ENCODE data around the gene HOXC5. TPM values are rescaled to one million over a fixed set of nuclear protein-coding genes. Genes with fewer than 3 reads are reported as not detected.

Gene HOXC5
- total RNA-seq, 4 donors from 2014 or later, result 0.27 TPM; not detected in 3

DNA sequence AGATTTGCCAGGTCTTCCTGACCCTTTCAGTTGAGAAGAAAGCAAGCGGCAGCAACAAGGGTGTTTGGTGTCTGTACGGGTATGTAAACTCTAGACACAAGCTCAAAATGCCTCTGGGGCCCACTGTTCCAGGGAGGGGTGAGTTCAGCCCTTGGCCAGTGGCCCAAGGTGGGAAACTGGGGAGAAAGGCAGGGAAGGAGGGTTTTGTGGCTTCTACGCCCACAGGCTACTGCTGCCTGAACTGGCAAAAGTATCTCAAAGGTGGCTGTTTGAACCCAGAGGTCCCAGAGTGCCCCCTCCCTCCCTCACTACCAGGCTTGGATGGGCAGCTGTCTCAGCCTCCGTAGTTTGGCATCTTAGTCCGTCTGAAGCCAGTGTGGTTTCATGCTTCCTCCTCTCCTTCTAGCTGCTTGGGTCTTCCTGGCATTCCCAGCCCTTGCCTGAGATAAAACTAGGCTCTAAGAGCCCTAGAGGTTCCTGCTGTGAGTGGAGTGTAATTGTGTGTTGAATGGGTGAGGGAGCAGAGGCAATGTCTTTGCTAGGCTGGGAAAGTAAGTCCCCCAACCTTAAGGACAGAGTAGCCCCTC lies 5.5 kb downstream of the HOXC5 start:
- Histone ChIP-seq H3K36me3 (no peaks in the 10 kb centered on the region), H3K4me3 (replicated peaks in 1 of 3) (no peak overlapping the region), H3K4me1 (peaks cover 0 to 25% of the 10 kb centered on the region in 2 donors), H3K9me3 (no peaks in the 10 kb centered on the region), H3K27ac (no peak overlapping the region), H3K27me3 (peaks cover 21% of the 10 kb centered on the region)
- no peak for DNase-seq
- TF ChIP-seq, protein P1, sequence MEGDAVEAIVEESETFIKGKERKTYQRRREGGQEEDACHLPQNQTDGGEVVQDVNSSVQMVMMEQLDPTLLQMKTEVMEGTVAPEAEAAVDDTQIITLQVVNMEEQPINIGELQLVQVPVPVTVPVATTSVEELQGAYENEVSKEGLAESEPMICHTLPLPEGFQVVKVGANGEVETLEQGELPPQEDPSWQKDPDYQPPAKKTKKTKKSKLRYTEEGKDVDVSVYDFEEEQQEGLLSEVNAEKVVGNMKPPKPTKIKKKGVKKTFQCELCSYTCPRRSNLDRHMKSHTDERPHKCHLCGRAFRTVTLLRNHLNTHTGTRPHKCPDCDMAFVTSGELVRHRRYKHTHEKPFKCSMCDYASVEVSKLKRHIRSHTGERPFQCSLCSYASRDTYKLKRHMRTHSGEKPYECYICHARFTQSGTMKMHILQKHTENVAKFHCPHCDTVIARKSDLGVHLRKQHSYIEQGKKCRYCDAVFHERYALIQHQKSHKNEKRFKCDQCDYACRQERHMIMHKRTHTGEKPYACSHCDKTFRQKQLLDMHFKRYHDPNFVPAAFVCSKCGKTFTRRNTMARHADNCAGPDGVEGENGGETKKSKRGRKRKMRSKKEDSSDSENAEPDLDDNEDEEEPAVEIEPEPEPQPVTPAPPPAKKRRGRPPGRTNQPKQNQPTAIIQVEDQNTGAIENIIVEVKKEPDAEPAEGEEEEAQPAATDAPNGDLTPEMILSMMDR (IDR thresholded peaks at IDR 0.05), result no peak
- TF ChIP-seq POLR2A (IDR thresholded peaks at IDR 0.05), result no peak
- intact Hi-C loops (cut with DNase I), result no loop called here
- 47 to 54% methylated on average over 5 of the region's 5 CpGs for WGBS, 2 donors

DNA sequence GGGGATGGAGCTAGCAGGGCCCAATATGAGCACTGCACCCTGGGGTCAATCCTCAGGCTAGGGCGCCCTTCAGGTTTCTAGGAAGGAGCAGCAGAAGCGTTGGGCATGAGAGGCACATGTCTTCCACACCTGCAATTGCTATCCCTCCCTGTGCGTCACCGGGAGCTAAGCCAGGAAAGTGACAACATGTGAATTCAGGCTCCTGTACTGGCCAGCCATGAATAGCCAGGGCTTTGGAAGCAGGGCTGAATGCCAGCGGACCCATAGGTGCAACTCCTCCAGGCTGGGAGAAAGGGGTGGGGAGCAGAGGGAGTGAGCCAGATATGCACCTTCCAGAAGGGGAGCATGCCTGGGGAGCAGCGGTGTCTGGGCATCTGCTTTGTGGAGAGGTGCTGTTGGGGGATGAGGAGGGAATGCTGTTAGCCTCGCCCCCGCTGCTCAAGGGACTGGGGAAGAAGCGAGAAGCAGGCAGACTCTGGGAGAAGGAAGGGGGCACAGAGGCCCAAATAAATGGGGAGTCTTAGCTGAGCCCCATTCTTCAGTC lies 6.1 kb downstream of the HOXC5 start:
- Histone ChIP-seq H3K4me1 (peaks cover 0 to 20% of the 10 kb centered on the region in 2 donors), H3K36me3 (no peaks in the 10 kb centered on the region), H3K27me3 (peaks cover 15% of the 10 kb centered on the region), H3K9me3 (no peaks in the 10 kb centered on the region), H3K27ac (no peak overlapping the region), H3K4me3 (replicated peaks in 1 of 3) (no peak overlapping the region)
- no peak for DNase-seq
- intact Hi-C loops (cut with DNase I), result no loop called here
- 13 to 15% methylated on average over 9 of the region's 9 CpGs for WGBS, 2 donors
- TF ChIP-seq POLR2A (IDR thresholded peaks at IDR 0.05), result no peak
- TF ChIP-seq, protein P1 (IDR thresholded peaks at IDR 0.05), result no peak

DNA sequence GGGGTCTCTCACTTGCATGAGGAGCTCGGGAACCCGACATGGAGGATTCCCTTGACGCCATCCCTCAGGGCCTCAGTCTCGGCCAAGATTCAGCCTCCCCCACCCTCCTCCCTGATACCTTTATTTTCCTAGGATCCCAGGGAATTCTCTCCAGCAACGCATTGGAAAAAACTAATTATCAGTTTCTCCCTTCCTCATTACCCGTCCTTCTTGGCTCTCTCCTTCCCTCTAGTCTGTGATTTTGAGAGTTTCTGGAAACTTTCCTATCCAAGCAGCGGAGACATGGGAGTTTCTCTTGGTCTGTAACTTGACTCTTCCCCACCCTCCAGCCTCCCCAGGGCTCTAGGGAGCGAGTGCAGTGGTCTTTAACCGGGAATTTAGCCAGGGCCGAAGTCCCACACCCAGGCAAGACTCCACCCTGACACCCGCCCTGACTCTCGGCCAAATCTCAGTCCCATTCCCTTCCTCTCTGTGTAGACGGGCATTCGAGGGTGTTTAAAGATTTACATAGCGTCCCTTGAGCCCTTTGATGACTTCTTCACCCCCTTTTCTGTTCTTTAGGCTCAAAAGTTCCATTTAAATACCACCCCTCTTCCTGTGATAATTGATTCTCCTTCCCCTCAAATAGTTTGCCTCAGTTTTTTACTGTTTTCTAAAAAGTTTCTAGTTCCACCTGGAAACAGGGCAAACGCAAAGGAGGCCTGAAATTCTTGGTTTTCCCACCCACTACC lies 6.7 kb downstream of the HOXC5 start:
- TF ChIP-seq POLR2A (IDR thresholded peaks at IDR 0.05), result no peak
- TF ChIP-seq, protein P1 (IDR thresholded peaks at IDR 0.05), result no peak
- Histone ChIP-seq H3K36me3 (no peaks in the 10 kb centered on the region), H3K9me3 (no peaks in the 10 kb centered on the region), H3K27ac (no peak overlapping the region), H3K4me3 (replicated peaks in 1 of 3) (no peak overlapping the region), H3K4me1 (peaks cover 0 to 14% of the 10 kb centered on the region in 2 donors), H3K27me3 (peaks cover 9% of the 10 kb centered on the region)
- intact Hi-C loops (cut with DNase I), result no loop called here
- 6 to 10% methylated on average over 16 of the region's 16 CpGs for WGBS, 2 donors
- no peak for DNase-seq

DNA sequence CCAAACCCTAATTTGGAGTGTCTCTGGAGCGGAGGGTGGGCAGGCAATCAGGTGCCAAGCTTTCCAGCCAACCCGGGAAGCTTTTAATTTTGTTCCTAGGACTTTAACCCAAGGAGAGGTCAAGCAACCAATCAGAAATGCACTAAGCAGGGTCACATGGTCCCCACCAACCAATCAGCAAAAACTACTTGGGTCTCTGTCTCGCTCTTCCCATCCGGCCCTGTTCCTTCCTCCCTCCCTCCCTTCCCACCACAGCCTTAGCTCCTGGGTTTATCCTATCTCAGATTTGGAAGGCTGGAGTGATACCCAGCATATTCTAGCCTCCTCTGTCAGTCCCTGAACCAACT lies 7.3 kb downstream of the HOXC5 start:
- peaks cover 9% of the 10 kb centered on the region for H3K27me3 ChIP-seq

More for the DNA sequence above, 7.3 kb downstream of the HOXC5 start:
- Histone ChIP-seq H3K9me3 (no peaks in the 10 kb centered on the region), H3K4me1 (peaks cover 0 to 14% of the 10 kb centered on the region in 2 donors), H3K36me3 (no peaks in the 10 kb centered on the region), H3K4me3 (replicated peaks in 1 of 3) (no peak overlapping the region), H3K27ac (no peak overlapping the region)
- 31 to 37% methylated on average over 4 of the region's 4 CpGs for WGBS, 2 donors
- TF ChIP-seq, protein P1 (IDR thresholded peaks at IDR 0.05), result no peak
- no peak for TF ChIP-seq POLR2A (IDR thresholded peaks at IDR 0.05)
- intact Hi-C loops (cut with DNase I), result no loop called here
- DNase-seq, result no peak
